ENCODE results near the gene SEC23B.
A peak's percentile ranks its signal among the peaks of the same experiment; 100 is the strongest.

The SEC23B gene

DNA sequence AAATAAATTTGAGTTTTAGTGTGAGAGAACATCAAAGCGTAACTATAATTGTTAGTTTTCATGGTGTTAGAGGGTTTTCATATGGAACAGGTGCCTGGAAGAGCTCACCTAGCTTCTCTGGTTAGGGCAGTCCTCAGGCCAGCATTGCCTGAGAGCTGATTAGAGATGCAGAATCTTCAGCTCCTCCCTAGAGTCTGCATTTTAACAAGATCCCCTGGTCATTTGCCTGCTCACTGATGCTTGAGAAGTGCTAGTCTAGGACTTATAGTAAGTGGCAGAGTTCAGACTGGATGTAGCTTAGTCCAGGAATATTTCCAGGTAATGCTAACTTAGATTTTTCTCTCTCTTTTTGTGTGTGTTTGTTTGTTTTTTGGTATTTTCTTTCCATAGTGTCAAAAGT lies 37.8 kb downstream of the SEC23B start:
- DNase-seq = no peak
- Histone ChIP-seq H3K4me1 (no peaks in the 10 kb centered on the region), H3K27me3 (no peaks in the 10 kb centered on the region), H3K9me3 (no peaks in the 10 kb centered on the region), H3K27ac (no peak overlapping the region), H3K36me3 (peaks cover 61 to 96% (median 68%) of the 10 kb centered on the region in 3 donors), H3K4me3 (no peak overlapping the region)
- TF ChIP-seq CTCF (IDR thresholded peaks at IDR 0.05) = no peak
- intact Hi-C loops (cut with DNase I; ENCODE audit: low total_unique reads) = no loop called here

DNA sequence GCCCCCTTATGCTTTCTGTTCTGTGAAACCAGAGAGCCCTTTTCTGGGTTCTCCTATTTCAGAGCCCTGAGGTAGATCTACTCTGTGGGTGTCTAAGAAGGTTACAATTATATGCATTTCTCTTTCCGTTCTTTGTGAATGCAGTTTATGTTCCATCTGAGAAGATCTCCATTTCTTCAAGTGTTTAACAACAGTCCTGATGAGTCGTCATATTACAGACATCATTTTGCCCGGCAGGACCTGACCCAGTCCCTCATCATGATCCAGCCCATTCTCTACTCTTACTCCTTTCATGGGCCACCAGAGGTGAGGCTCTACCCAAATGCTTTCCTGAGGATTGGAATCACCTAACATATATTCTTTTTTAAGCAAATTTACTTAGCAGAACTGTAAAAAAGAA lies 40.7 kb downstream of the SEC23B start:
- Histone ChIP-seq H3K27me3 (no peaks in the 10 kb centered on the region), H3K4me3 (no peak overlapping the region), H3K27ac (no peak overlapping the region), H3K9me3 (no peaks in the 10 kb centered on the region), H3K4me1 (no peaks in the 10 kb centered on the region), H3K36me3 (peaks cover 44 to 96% (median 75%) of the 10 kb centered on the region in 3 donors)
- TF ChIP-seq CTCF (IDR thresholded peaks at IDR 0.05) = no peak
- intact Hi-C loops (cut with DNase I; ENCODE audit: low total_unique reads) = no loop called here
- no peak for DNase-seq

- no peaks in the 10 kb centered on the region for H3K9me3 ChIP-seq
- no peak for TF ChIP-seq CTCF (IDR thresholded peaks at IDR 0.05)
- no peaks in the 10 kb centered on the region for H3K27me3 ChIP-seq
- no peak overlapping the region for H3K4me3 ChIP-seq
- H3K36me3 ChIP-seq = peaks cover 47 to 88% (median 68%) of the 10 kb centered on the region in 3 donors
- intact Hi-C loops (cut with DNase I; ENCODE audit: low total_unique reads) = no loop called here
- no peak overlapping the region for H3K27ac ChIP-seq
- DNase-seq = no peak
- no peaks in the 10 kb centered on the region for H3K4me1 ChIP-seq
These were observed 46.0 kb downstream of the SEC23B start for GRCh38 chr20:18553746-18554145.

DNA sequence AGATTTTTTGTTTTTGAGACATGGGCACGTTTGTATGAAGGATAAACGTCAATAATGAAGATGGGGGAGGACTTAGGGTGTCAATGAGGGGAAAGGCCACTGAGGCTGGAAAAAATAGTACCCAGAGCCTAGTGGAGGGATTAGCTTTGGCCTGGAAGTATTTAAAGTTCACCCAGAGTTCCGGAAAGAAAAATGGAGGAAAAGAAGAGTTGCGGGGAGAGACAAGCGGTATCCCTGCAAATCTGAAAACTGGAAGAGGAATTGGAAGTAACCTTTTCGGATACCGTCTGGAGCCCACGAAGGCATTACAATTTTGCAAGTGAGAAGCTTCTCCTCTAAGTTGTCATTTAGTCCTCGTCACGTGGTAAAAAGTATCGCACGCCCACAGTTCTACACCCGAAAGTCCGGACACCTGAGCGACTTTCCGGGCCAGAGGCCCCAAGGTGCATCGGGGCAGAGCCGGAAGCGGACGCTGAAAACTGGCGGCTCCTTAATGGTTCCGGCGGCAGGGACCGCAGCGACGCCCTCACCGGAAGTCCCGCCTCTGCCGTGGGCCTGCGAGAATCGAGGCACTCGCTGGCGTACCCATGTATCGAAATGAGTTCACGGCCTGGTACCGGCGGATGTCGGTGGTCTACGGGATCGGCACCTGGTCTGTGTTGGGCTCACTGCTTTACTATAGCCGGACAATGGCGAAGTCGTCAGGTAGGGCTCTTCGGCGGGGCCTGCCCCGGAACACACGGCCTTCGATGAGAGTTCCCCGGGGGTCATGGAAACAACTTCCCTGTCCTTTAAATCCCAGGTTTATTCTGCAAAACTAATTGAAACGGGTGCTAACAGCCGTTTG lies 59.4 kb downstream of the SEC23B start, which contains the start of gene SMIM26:
TSS of gene SMIM26 (plus strand) at position 541 of the 847 bp plus-strand sequence. CDS start at position 588, 47 bp downstream.
- TF ChIP-seq CTCF (IDR thresholded peaks at IDR 0.05) = no peak
- H3K27ac ChIP-seq = peak within 1 kb of the TSS; percentile 82 to 92
- peak within 1 kb of the TSS; percentile 58 to 76 for H3K4me3 ChIP-seq
- peak; percentile 90 to 93 for DNase-seq
- intact Hi-C loops (cut with DNase I; ENCODE audit: low total_unique reads) = loop anchor here (5.0 kb wide), 1 partner anchor 60 kb away; the partner anchor contains the start of gene SEC23B
- H3K27me3 ChIP-seq = no peaks in the 10 kb centered on the region
- peaks cover 0 to 12% (median 7%) of the 10 kb centered on the region in 4 donors for H3K4me1 ChIP-seq
- H3K36me3 ChIP-seq = peaks cover 18 to 46% (median 24%) of the 10 kb centered on the region in 3 donors
- H3K9me3 ChIP-seq = no peaks in the 10 kb centered on the region

DNA sequence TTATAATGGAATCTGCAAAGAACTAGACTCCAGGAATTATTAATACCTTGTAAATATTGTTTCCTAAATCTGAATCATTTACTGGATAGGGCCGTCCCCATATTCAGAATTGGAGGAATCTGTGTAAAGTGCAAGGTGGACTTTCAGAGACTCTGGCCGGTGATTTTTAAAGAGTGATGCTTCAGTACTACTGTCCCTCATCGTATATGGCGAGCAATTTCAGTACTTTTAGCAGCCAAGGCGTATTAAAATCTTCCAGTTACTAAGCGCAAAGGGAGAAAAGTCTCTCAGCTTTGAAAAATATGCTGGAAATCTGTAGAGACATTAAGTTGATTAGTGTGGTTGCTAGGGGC lies 60.0 kb downstream of the SEC23B start:
- Histone ChIP-seq H3K9me3 (no peaks in the 10 kb centered on the region), H3K36me3 (peaks cover 18 to 40% (median 24%) of the 10 kb centered on the region in 3 donors), H3K27me3 (no peaks in the 10 kb centered on the region), H3K4me1 (peaks cover 0 to 12% (median 7%) of the 10 kb centered on the region in 4 donors), H3K4me3 (peak overlapping the region; percentile 58 to 76), H3K27ac (peak overlapping the region; percentile 82 to 92)
- intact Hi-C loops (cut with DNase I; ENCODE audit: low total_unique reads) = loop anchor here (5.0 kb wide), 1 partner anchor 60 kb away; the partner anchor contains the start of gene SEC23B
- TF ChIP-seq CTCF (IDR thresholded peaks at IDR 0.05) = no peak
- no peak for DNase-seq

Measured in tibial artery (tissue), 4 donors.